GM18873 (cell line): ENCODE data around the gene NHSL1.

Experiments used
- ATAC-seq: cut with Tn5 transposase; IDR thresholded peaks from one replicate; pipeline ENCODE4 v1.9.1; 2021; ENCODE audit warnings: mild to moderate bottlenecking, moderate library complexity, moderate number of reproducible peaks; ENCODE audit not compliant: unreplicated experiment, low FRiP score

Gene NHSL1

DNA sequence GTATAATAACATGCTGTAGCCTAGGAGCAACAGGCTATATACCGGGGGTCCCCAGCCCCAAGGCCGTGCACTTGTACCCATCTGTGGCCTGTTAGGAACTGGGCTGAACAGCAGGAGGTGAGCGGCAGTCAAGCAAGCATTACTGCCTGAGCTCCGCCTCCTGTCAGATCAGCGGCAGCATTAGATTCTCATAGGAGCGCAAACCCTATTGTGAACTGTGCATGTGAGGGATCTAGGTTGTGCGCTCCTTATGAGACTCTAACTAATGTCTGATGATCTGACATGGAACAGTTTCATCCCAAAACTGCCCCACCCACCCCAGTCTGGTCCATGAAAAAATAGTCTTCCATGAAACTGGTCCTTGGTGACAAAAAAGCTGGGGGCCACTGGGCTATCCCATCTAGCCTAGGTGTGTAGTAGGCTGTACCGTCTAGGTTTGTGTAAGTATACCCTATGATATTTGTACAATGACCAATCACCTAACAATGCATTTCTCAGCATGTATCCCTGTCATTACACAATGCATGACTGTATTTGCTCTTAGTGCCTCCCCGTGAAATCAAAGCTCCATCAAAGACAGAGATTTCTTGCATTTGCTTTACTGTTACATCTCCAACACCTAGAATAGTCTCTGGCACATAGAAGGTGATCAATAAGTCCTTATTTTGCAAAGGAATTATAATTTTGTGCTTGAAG, 30.8 kb downstream of the NHSL1 start:
- ATAC-seq, result no peak

- no peak for ATAC-seq
Observed at GRCh38 chr6:138467901-138468300, 31.4 kb downstream of the NHSL1 start.

- no peak for ATAC-seq
Observed at GRCh38 chr6:138465007-138465645, 34.2 kb downstream of the NHSL1 start.

DNA sequence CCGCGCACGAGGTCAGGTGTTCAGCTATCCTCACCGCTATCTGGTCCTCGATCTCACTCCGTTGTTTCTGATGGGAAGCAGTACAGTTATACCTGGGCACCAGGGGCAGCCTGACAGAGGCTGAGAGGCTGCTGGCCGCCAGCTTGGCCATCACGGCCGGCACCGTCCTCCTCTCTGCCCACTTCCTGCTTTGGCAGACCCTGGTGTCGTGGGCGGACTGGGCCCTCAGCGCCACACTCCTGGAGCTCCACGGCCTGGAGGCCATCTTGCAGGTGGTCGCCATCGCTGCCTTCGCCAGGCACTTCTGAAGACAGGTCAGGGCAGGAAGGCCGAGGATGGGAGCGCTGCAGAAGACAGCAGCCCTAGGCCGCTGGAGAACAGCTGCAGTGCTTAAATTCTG, 35.2 kb downstream of the NHSL1 start:
- no peak for ATAC-seq

GRCh38 chr6:138461647-138462046, 37.6 kb downstream of the NHSL1 start:
- ATAC-seq, result no peak

- ATAC-seq, result peak; percentile 2
Observed at GRCh38 chr6:138456401-138456790, 42.9 kb downstream of the NHSL1 start.

DNA sequence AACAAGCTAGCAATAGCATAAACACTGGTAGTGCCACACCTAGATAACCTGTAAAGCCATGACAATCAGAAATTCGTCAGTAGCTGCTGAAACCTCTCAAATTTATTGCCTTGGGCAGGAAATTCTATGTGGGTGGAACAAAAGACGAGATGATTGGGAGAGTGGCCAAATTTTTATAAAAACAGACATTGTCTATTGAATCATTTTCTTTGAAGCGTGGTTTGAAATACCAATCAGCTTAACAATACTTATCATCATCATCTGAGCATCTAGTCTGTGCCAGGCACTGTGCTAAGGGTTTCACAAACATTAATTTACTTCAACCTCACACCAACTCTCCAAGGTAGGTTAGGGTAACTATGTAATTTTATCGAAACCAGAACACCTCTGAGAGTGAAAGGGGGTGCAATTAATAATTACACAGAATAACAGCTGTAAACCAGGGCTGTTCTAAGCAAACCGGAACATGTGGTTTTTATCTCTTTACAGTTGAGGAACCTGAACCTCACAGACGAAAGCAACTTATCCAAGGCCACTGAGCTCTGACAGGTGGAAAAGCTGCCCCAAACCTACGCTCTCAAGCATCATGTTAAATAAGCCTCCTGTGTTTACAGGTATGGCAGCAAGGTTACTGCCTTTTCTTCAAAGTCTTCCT, 43.4 kb downstream of the NHSL1 start:
- ATAC-seq, result peak; percentile 97

DNA sequence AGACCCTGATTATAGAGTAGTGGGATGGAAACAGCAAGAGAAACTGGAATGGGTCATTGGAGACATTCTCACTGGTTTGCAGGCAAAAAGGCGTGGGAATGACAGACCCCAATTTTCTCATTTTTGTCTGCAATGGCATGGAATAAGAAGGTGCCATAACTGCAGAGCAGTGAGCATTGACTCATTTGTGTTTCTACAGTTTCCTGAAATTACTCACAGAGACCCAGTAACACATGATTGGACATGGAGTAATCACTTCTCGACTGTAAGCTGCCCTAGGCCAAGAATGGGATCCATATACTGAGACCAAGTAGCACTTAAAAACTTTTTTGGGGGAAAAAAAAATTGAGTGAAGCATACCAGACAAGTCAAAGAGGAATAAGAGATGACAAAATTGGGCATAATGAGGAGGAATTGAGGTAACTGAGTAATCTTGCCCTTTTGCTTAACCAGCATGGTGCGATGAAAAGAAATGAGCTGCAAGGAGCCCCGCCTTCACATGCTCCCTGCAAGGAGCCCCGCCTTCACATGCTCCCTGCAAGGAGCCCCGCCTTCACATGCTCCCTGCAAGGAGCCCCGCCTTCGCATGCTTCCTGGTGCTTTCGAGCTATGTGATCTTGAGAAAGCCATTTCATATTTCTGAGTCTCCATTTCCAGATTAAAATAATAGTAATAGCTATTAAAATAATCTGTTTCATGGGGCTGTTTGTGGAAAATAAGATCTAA, 44.1 kb downstream of the NHSL1 start:
- no peak for ATAC-seq

DNA sequence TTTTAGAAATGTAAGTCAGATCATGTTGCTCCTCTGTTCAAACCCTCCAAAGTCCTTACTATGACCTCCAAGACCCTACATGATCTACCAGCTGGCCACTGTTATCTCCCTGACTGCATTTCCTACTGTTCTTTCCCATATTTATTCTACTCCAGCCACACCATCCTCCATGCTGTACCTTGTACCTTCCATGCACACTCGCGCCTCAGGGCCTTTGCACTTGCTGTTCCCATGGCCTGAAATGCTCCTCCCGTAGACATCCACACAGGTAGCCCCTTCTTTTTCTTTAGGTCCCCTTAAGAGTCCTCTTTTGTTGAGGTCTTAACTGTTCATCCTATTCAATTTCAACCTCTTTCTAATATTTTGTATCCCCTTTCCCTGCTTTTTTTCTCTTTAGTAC, 48.3 kb downstream of the NHSL1 start:
- ATAC-seq, result no peak

- no peak for ATAC-seq
Observed at GRCh38 chr6:138450445-138450844, 48.8 kb downstream of the NHSL1 start.

- no peak for ATAC-seq
Observed at GRCh38 chr6:138446821-138447220, 52.5 kb downstream of the NHSL1 start.

DNA sequence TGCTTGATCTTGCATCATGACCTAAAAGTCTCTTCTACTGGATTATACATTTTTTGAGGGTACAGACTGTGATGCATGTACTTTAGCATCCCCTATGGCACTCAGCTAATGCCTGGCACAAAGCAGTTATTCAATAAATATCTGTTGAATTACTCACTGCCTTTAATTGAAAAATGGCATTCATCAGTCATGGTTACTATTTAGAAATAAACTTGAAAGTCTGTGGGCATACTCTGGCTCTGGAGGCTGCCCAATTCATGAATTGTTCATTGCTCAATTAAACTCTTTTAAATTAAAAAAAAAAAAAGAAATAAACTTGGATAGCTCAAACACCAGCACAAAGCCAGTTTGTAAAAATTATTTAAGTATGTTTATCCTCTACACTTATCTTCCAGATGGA, 55.3 kb downstream of the NHSL1 start:
- ATAC-seq, result no peak

- ATAC-seq, result no peak
Observed at GRCh38 chr6:138442663-138443062, 56.6 kb downstream of the NHSL1 start.

DNA sequence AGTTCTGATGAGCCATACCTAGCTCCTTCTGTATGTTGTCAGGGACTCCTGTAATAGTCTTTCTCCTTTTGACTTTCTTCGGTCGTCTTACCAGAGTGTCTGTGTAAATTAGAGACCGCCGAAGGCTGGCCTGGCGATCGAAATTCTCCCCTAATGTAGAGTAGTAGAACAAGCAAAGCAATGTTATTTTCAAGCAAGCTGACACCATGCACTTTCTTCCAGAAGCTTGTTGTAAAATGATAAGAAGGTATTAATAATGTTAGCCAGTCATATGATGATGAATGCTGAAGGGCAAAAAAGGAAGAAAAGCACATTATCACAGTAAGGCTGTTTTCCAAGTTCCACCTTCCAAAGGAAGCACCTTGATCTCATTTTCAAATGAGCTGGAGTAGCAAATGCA, 57.3 kb downstream of the NHSL1 start:
- no peak for ATAC-seq

GRCh38 chr6:138440758-138441357, 58.4 kb downstream of the NHSL1 start:
- no peak for ATAC-seq

DNA sequence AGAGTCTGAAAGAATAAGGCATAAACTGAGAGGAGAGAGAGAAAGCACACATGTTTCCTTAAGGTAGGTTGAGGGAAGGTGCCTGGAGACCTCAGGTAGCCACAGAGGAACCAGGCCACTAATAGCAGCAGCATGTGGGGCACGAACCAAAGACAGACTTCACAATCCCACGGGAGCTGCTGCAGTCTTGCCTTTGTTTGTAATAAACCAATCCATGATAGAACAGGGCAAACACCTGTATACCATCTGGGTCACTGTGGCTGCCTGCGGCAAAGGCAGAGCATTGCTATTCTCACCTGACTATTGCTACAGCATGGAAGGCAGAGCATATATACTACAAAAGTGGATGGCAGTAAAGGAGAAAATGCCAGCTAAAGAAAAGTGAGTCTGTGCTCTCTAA, 59.0 kb downstream of the NHSL1 start:
- no peak for ATAC-seq

DNA sequence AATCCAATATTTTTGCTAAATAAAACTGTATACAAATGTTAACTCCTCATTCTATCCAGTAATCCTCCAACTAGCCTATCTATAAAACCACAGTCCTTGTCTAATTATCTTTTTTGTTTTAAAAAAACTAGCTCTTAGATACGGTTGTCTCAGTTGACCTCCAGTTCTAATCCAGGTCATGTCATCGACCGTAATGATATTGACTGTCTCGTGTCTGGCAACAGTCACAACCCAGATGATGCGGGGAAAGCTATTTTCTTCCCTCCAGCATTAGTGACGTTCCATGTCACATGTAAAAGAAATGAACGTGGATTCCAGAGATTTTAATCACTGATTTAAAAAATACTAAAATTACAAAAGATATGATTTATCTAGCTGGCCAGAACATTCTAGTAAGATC, 59.7 kb downstream of the NHSL1 start:
- no peak for ATAC-seq

DNA sequence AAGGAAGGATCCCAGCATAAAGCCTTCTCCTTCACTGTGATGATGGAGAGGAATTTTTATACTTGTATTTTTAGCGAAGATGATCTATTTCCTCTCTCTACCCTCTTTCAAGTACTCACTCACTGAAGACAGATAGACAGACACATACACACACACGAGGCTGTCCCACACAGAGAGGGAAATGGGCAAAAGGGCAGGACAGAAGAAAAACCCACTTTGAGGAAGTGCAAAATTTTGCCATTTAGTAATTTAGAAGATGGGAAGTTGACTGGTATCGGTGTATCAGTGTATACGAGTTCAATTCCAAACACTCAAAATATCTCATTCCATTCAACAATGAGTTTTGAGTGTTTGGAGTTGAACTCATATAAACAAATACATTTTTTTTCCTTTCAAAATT, 64.4 kb downstream of the NHSL1 start:
- no peak for ATAC-seq

DNA sequence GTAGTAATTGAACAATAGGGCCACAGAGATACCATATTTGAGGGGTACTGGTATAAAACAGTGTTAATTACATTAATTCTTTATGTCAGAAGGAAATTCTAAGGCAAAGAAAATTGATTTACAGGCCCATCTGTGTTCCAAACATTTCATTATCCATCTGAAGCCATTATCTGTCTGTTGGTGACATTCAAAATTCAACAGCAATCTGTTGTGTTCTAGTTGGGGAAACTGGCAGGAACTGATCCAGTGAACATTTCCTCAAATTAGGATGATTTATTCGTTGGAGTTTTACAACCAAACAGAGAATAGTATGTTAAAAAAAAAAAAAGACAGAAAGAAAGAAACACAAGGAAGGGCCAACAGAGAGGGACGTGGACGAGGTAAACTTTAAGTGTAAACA, 65.2 kb downstream of the NHSL1 start:
- no peak for ATAC-seq

- no peak for ATAC-seq
Observed at GRCh38 chr6:138432063-138432356, 67.3 kb downstream of the NHSL1 start.
